ENCODE measurements around the gene ASL. TPM values are rescaled to one million over a fixed set of nuclear protein-coding genes. Genes with fewer than 3 reads are reported as not detected.

Gene ASL
- total and polyA plus RNA-seq, 2 donors (not counting 1 experiment from before 2014, with no cell fraction given): 38.0 to 48.7 TPM

GRCh38 chr7:66095010-66095409 is 19.4 kb downstream of the ASL start:
- Histone ChIP-seq H2AFZ (ENCODE audit: insufficient read depth, low read depth, low read length, poor library complexity, severe bottlenecking) (no peak overlapping the region), H3K27ac (ENCODE audit: low read length in 2 of 2) (no peak overlapping the region), H3K4me3 (ENCODE audit: control extremely low read depth in 1 of 5, extremely low read depth in 1 of 5, insufficient read depth in 1 of 5, low read depth in 2 of 5, low read length in 4 of 5) (no peak overlapping the region), H3K4me2 (replicated peaks; ENCODE audit: low read depth, low read length, poor library complexity, severe bottlenecking) (no peak overlapping the region), H3K9ac (ENCODE audit: low read length) (no peak overlapping the region), H3K36me3 (replicated peaks in 1 of 2; ENCODE audit: control extremely low read depth in 1 of 2, control insufficient read depth in 1 of 2, extremely low read depth in 1 of 2, insufficient read depth in 2 of 2, low read length in 1 of 2) (no peaks in the 10 kb centered on the region), H3K4me1 (ENCODE audit: control insufficient read depth in 2 of 2, insufficient read depth in 2 of 2, low read length in 2 of 2) (peaks cover 6 to 7% of the 10 kb centered on the region in 2 donors), H3K27me3 (replicated peaks in 1 of 4; ENCODE audit: control extremely low read depth in 1 of 4, control insufficient read depth in 3 of 4, insufficient read depth in 4 of 4, low read length in 3 of 4) (no peaks in the 10 kb centered on the region), H3K79me2 (ENCODE audit: control insufficient read depth, insufficient read depth, low read length) (no peaks in the 10 kb centered on the region), H3K9me3 (ENCODE audit: control extremely low read depth in 1 of 3, control insufficient read depth in 2 of 3, insufficient read depth in 1 of 3, low read length in 2 of 3) (no peaks in the 10 kb centered on the region), H4K20me1 (ENCODE audit: control insufficient read depth, insufficient read depth, low read length, poor library complexity, severe bottlenecking) (no peaks in the 10 kb centered on the region)
- CTCF ChIA-PET: no interaction called here
- Mint-ChIP-seq H3K4me1 (peaks cover 6% of the 10 kb centered on the region), H3K27me3 (no peaks in the 10 kb centered on the region), H3K4me3 (no peak overlapping the region), H3K9me3 (ENCODE audit: insufficient read depth) (no peaks in the 10 kb centered on the region), H3K27ac (no peak overlapping the region)
- intact Hi-C loops (cut with micrococcal nuclease): no loop called here
- WGBS (ENCODE audit: insufficient coverage): 100% methylated on average over 1 of the region's 4 CpGs
- no peak for ATAC-seq (ENCODE audit: low read depth)
- DNase-seq: no peak
- TF ChIP-seq CTCF (IDR thresholded peaks at IDR 0.05) (no peak), EZH2 (IDR thresholded peaks at IDR 0.05; ENCODE audit: borderline replicate concordance, insufficient read depth, low read depth, low read length, poor library complexity, severe bottlenecking) (no peak)
- POLR2A ChIA-PET: interaction anchor here (0.7 to 1.1 kb wide), 2 partner anchors 13 to 20 kb away, joined by 3 to 5 read pairs; partner anchors contain the start of gene ASL

- Histone ChIP-seq H3K4me3 (ENCODE audit: control extremely low read depth in 1 of 5, extremely low read depth in 1 of 5, insufficient read depth in 1 of 5, low read depth in 2 of 5, low read length in 4 of 5) (no peak overlapping the region), H3K4me1 (ENCODE audit: control insufficient read depth in 2 of 2, insufficient read depth in 2 of 2, low read length in 2 of 2) (peaks cover 11 to 16% of the 10 kb centered on the region in 2 donors), H3K9me3 (ENCODE audit: control extremely low read depth in 1 of 3, control insufficient read depth in 2 of 3, insufficient read depth in 1 of 3, low read length in 2 of 3) (no peaks in the 10 kb centered on the region), H3K36me3 (replicated peaks in 1 of 2; ENCODE audit: control extremely low read depth in 1 of 2, control insufficient read depth in 1 of 2, extremely low read depth in 1 of 2, insufficient read depth in 2 of 2, low read length in 1 of 2) (no peaks in the 10 kb centered on the region), H3K27me3 (replicated peaks in 1 of 4; ENCODE audit: control extremely low read depth in 1 of 4, control insufficient read depth in 3 of 4, insufficient read depth in 4 of 4, low read length in 3 of 4) (no peaks in the 10 kb centered on the region), H3K4me2 (replicated peaks; ENCODE audit: low read depth, low read length, poor library complexity, severe bottlenecking) (no peak overlapping the region), H3K27ac (ENCODE audit: low read length in 2 of 2) (no peak overlapping the region), H2AFZ (ENCODE audit: insufficient read depth, low read depth, low read length, poor library complexity, severe bottlenecking) (peak overlapping the region; percentile 93), H3K79me2 (ENCODE audit: control insufficient read depth, insufficient read depth, low read length) (no peaks in the 10 kb centered on the region), H4K20me1 (ENCODE audit: control insufficient read depth, insufficient read depth, low read length, poor library complexity, severe bottlenecking) (no peaks in the 10 kb centered on the region), H3K9ac (ENCODE audit: low read length) (no peak overlapping the region)
- WGBS (ENCODE audit: insufficient coverage): no CpG with 5 or more reads among the region's 2 CpGs
- Mint-ChIP-seq H3K9me3 (ENCODE audit: insufficient read depth) (no peaks in the 10 kb centered on the region), H3K27ac (no peak overlapping the region), H3K4me3 (no peak overlapping the region), H3K4me1 (peaks cover 9% of the 10 kb centered on the region), H3K27me3 (no peaks in the 10 kb centered on the region)
- no peak for TF ChIP-seq EZH2 (IDR thresholded peaks at IDR 0.05; ENCODE audit: borderline replicate concordance, insufficient read depth, low read depth, low read length, poor library complexity, severe bottlenecking)
- TF ChIP-seq CTCF (IDR thresholded peaks at IDR 0.05): no peak
- no peak for DNase-seq
- POLR2A ChIA-PET: no interaction called here
- no peak for ATAC-seq (ENCODE audit: low read depth)
- intact Hi-C loops (cut with micrococcal nuclease): no loop called here
- CTCF ChIA-PET: no interaction called here
Measured at GRCh38 chr7:66099232-66099550, 23.6 kb downstream of the ASL start.

Measured in B cell (primary cell).